Peyer's patch (tissue), 4 donors: Measurements from ENCODE around the gene PDXK.

Source experiments
- CTCF ChIP-seq, 6 experiments: fragments of 450-650 bp in 4 of 6; fragments of 200-600 bp in 2 of 6; sonication (generic) in 1 of 6; IDR thresholded peaks; one replicate each; pipeline ENCODE4 v1.5.1; 2017 to 2019; ENCODE audit warnings: antibody characterized with exemption in 6 of 6, mild to moderate bottlenecking in 3 of 6, moderate library complexity in 1 of 6
- POLR2A ChIP-seq, 2 donors: fragments of 450-650 bp; IDR thresholded peaks; one replicate each; pipeline ENCODE4 v1.5.1; 2017; ENCODE audit warnings: antibody characterized with exemption in 2 of 2, mild to moderate bottlenecking in 2 of 2, moderate library complexity in 2 of 2

GRCh38 chr21:43723648-43724047 is 4.7 kb downstream of the PDXK start:
- TF ChIP-seq CTCF (IDR thresholded peaks at IDR 0.05), result no peak
- TF ChIP-seq POLR2A (IDR thresholded peaks at IDR 0.05), result no peak
